ENCODE measurements around the gene PRRG3.

The PRRG3 gene

DNA sequence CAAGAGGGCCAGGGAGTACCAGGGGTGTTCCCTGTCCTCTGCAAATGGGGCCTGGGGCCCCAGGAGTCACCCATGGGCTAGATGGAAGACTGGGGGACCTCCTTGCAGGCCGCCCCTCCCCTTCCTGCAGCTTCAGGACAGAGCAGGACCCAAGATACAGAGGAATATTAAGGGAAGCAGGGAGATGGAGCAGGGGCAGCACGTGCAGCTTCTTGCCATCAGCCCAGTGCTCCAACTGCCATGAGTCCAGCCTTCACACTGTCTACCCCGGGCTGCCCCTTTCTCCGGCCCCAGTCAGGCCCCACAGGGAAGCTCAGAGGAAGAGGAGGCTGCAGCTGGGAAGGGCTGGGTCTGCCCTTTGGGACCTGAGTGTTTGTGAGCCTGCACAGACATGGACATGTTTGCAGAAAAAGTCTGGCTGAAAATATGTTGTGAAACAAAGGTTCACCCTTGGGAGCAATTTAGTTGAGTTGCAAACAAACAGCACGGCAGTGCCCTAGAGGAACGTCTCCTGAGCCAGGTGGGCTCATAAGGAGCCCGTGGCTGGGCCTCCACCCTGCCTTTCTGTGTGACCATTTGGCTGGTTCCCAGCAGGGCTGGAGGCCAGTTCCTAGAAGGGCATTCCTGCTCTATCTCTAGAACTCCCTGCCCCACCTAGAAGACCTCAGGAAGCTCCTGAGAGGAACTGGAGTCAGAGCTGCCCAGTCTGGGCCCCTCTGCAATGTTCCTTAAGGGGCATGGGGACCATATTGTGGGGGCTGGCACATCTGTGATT, 29.5 kb downstream of the PRRG3 start:
- Histone ChIP-seq H3K27me3 (ENCODE audit: control insufficient read depth in 1 of 2, insufficient read depth in 2 of 2, low read length in 2 of 2) (peaks cover 0 to 25% of the 10 kb centered on the region in 2 donors), H3K9ac (ENCODE audit: low read length in 2 of 2) (no peak overlapping the region), H3K36me3 (ENCODE audit: control insufficient read depth in 2 of 2, insufficient read depth in 2 of 2, low read length in 2 of 2) (no peaks in the 10 kb centered on the region), H3K4me3 (ENCODE audit: low read length in 2 of 2) (no peak overlapping the region), H3K27ac (ENCODE audit: low read length) (no peak overlapping the region), H3K4me1 (ENCODE audit: control insufficient read depth, insufficient read depth, low read length) (no peaks in the 10 kb centered on the region), H3K9me3 (ENCODE audit: control insufficient read depth in 2 of 2, low read length in 2 of 2) (no peaks in the 10 kb centered on the region)

DNA sequence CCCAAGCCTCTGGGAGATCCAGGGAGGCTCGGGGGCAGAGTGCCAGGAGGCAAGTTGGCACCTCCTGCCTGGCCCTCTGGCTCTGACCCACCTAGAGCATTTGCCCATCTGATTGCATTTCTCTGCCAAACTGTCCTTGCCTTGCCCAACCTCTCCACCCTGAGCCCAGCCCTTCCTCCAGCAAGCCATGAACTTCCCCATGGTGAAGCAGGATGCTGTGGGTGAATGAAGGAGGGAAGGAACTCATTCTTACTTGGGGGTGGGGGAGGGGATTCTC, 30.0 kb downstream of the PRRG3 start:
- no peak overlapping the region for H3K9ac ChIP-seq (ENCODE audit: low read length in 2 of 2)
- H3K4me3 ChIP-seq (ENCODE audit: low read length in 2 of 2): no peak overlapping the region
- peaks cover 0 to 25% of the 10 kb centered on the region in 2 donors for H3K27me3 ChIP-seq (ENCODE audit: control insufficient read depth in 1 of 2, insufficient read depth in 2 of 2, low read length in 2 of 2)
- no peaks in the 10 kb centered on the region for H3K4me1 ChIP-seq (ENCODE audit: control insufficient read depth, insufficient read depth, low read length)
- no peak overlapping the region for H3K27ac ChIP-seq (ENCODE audit: low read length)
- no peaks in the 10 kb centered on the region for H3K36me3 ChIP-seq (ENCODE audit: control insufficient read depth in 2 of 2, insufficient read depth in 2 of 2, low read length in 2 of 2)
- H3K9me3 ChIP-seq (ENCODE audit: control insufficient read depth in 2 of 2, low read length in 2 of 2): no peaks in the 10 kb centered on the region

DNA sequence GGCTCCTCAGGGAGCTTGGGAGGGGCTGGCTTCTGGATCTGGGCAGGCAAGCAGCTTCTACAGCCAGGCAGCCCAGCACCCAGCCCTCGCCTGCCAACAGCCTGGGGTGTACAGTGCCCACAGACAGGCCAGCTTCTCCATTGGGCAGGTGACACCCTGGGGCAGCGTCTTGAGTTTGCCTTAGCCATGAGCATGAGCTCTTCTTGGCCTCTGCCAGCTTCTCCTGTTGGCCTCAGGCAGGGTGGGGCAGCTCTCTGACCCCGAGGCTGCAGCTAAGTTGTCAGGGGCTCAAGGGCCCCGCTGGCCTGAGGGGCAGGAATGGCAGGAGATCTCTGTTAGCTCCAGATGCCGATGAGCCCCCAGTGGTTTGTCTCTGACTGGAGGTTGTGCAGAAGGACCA, 31.5 kb downstream of the PRRG3 start:
- no peaks in the 10 kb centered on the region for H3K9me3 ChIP-seq (ENCODE audit: control insufficient read depth in 2 of 2, low read length in 2 of 2)
- H3K9ac ChIP-seq (ENCODE audit: low read length in 2 of 2): no peak overlapping the region
- no peak overlapping the region for H3K27ac ChIP-seq (ENCODE audit: low read length)
- H3K36me3 ChIP-seq (ENCODE audit: control insufficient read depth in 2 of 2, insufficient read depth in 2 of 2, low read length in 2 of 2): no peaks in the 10 kb centered on the region
- H3K4me1 ChIP-seq (ENCODE audit: control insufficient read depth, insufficient read depth, low read length): no peaks in the 10 kb centered on the region
- H3K4me3 ChIP-seq (ENCODE audit: low read length in 2 of 2): no peak overlapping the region
- peaks cover 0 to 25% of the 10 kb centered on the region in 2 donors for H3K27me3 ChIP-seq (ENCODE audit: control insufficient read depth in 1 of 2, insufficient read depth in 2 of 2, low read length in 2 of 2)

DNA sequence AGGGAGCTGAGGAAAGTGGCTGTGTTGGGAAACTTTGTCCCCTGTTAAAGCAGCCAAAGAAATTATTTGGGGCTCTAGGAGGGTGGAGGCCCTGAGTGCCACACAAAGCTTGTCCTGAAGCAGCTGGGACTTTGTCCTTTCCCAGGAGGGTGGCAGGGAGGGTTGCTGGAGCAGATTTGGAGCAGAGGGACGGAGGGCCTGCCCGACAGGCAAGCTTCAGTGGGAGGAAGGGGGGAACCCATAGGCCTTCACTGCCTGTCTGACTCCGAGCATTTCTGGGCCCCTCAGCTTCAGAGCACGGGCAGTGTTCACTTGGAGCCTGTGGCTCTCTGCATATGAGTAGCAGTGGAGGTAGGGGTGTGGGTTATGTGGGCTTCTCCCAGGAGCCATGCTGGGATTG, 32.1 kb downstream of the PRRG3 start:
- Histone ChIP-seq H3K27me3 (ENCODE audit: control insufficient read depth in 1 of 2, insufficient read depth in 2 of 2, low read length in 2 of 2) (peaks cover 0 to 30% of the 10 kb centered on the region in 2 donors), H3K9me3 (ENCODE audit: control insufficient read depth in 2 of 2, low read length in 2 of 2) (no peaks in the 10 kb centered on the region), H3K4me1 (ENCODE audit: control insufficient read depth, insufficient read depth, low read length) (no peaks in the 10 kb centered on the region), H3K36me3 (ENCODE audit: control insufficient read depth in 2 of 2, insufficient read depth in 2 of 2, low read length in 2 of 2) (no peaks in the 10 kb centered on the region), H3K9ac (ENCODE audit: low read length in 2 of 2) (no peak overlapping the region), H3K4me3 (ENCODE audit: low read length in 2 of 2) (no peak overlapping the region), H3K27ac (ENCODE audit: low read length) (no peak overlapping the region)

DNA sequence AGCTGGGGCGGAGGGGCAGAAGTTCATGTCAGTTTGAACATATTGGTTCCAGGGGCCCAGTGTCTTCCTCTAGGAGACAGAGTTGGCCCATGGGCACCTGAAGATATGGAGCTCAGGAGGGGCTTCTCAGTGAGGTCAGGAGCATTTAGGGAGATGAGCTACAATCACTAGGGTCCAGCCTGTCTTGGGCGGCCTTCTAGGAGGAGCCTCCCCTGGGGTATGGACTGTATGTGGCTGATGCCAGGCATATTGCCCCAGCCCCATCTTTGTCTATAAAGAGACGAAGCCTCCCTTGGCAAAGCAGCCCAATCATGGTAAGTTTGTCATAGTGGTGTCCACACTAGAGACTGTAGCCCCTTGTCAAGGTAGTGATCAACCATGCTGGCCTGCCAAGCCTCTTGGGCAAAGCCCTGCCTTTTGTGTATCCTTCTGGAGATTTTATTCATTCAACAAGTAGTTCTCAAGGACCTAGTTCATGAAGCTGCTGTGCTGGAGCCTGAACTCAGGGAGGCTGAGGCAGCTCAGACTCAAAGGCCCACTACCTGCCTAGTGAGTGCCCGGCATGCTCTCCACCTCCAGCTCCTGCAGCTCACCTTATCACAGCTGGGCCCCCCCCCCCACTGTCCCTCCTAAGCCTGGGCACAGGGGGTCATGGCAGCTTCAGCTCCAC, 33.9 kb downstream of the PRRG3 start:
- H3K27me3 ChIP-seq (ENCODE audit: control insufficient read depth in 1 of 2, insufficient read depth in 2 of 2, low read length in 2 of 2): peaks cover 0 to 18% of the 10 kb centered on the region in 2 donors
- no peaks in the 10 kb centered on the region for H3K4me1 ChIP-seq (ENCODE audit: control insufficient read depth, insufficient read depth, low read length)
- H3K9me3 ChIP-seq (ENCODE audit: control insufficient read depth in 2 of 2, low read length in 2 of 2): no peaks in the 10 kb centered on the region
- no peak overlapping the region for H3K4me3 ChIP-seq (ENCODE audit: low read length in 2 of 2)
- no peaks in the 10 kb centered on the region for H3K36me3 ChIP-seq (ENCODE audit: control insufficient read depth in 2 of 2, insufficient read depth in 2 of 2, low read length in 2 of 2)
- no peak overlapping the region for H3K27ac ChIP-seq (ENCODE audit: low read length)
- no peak overlapping the region for H3K9ac ChIP-seq (ENCODE audit: low read length in 2 of 2)

DNA sequence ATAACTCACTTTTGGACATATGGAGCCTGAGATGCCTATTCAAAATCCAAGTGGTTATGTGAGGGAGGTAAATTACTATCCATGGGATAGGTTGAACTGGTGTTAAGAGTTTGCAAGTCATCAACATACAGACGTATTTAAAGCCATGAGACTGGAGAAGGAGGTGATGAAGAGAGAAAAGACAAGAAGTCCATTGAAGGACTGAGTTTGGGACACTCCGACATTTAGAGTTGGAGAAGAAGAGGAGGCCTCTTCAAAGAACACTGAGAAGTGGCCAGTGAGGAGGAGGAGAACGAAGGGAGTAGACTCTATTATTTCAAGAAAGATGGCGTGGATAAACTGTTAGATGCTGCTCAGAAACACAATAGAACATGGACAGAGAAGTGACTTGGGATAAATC, 39.2 kb downstream of the PRRG3 start, which contains the start of gene CNGA2:
Gene CNGA2, plus strand, starts transcription at position 301 of the 400 bp plus-strand sequence. CDS start 3,738 bp downstream, outside the sequence.
- no peaks in the 10 kb centered on the region for H3K4me1 ChIP-seq (ENCODE audit: control insufficient read depth, insufficient read depth, low read length)
- no peaks in the 10 kb centered on the region for H3K36me3 ChIP-seq (ENCODE audit: control insufficient read depth in 2 of 2, insufficient read depth in 2 of 2, low read length in 2 of 2)
- no peak within 1 kb of the TSS for H3K4me3 ChIP-seq (ENCODE audit: low read length in 2 of 2)
- no peaks in the 10 kb centered on the region for H3K9me3 ChIP-seq (ENCODE audit: control insufficient read depth in 2 of 2, low read length in 2 of 2)
- H3K27me3 ChIP-seq (ENCODE audit: control insufficient read depth in 1 of 2, insufficient read depth in 2 of 2, low read length in 2 of 2): peaks cover 0 to 15% of the 10 kb centered on the region in 2 donors
- H3K27ac ChIP-seq (ENCODE audit: low read length): no peak within 1 kb of the TSS
- no peak within 1 kb of the TSS for H3K9ac ChIP-seq (ENCODE audit: low read length in 2 of 2)

DNA sequence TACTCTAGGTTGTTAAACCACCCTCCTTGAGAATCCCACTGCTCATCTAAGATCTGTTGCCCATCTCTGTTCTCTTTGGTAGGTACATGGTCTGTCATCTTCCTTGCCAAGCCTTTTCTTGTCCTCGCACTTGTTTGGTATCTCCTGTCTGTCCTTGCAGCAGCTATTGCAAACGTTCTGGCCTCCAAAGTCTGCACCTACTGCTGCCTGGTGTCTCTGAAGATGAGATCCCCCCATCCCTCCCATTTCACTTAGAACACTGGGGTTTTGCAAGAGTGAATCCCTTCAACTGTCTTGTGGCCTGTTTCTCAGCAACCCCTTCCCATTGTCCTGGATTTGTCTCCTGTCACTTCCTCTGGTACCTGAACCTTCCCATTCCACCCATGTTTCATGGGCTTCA, 40.0 kb downstream of the PRRG3 start:
- Histone ChIP-seq H3K36me3 (ENCODE audit: control insufficient read depth in 2 of 2, insufficient read depth in 2 of 2, low read length in 2 of 2) (no peaks in the 10 kb centered on the region), H3K27ac (ENCODE audit: low read length) (no peak overlapping the region), H3K4me1 (ENCODE audit: control insufficient read depth, insufficient read depth, low read length) (no peaks in the 10 kb centered on the region), H3K4me3 (ENCODE audit: low read length in 2 of 2) (no peak overlapping the region), H3K9ac (ENCODE audit: low read length in 2 of 2) (no peak overlapping the region), H3K9me3 (ENCODE audit: control insufficient read depth in 2 of 2, low read length in 2 of 2) (no peaks in the 10 kb centered on the region), H3K27me3 (ENCODE audit: control insufficient read depth in 1 of 2, insufficient read depth in 2 of 2, low read length in 2 of 2) (peaks cover 0 to 19% of the 10 kb centered on the region in 2 donors)

DNA sequence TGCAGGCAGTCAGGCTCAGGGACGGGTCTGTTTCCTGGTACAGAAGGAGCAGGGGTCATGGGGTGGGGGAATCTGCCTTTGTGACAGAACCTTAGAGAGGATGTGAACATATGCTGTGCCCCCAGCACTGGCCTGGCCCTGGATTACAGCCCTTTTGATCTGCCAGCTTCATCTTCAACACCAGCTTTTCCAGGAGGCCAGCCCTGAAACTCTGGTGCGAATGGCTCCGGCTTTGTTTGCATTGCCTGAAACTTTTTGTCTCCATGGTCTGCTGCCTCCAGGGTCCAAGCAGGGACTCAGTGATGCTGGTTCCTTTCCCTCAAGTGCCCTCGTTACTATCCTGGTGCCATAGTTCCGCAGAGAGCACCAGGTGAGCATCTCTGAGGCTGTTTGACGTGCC, 41.4 kb downstream of the PRRG3 start:
- H3K4me1 ChIP-seq (ENCODE audit: control insufficient read depth, insufficient read depth, low read length): no peaks in the 10 kb centered on the region
- H3K27me3 ChIP-seq (ENCODE audit: control insufficient read depth in 1 of 2, insufficient read depth in 2 of 2, low read length in 2 of 2): peaks cover 0 to 21% of the 10 kb centered on the region in 2 donors
- H3K9me3 ChIP-seq (ENCODE audit: control insufficient read depth in 2 of 2, low read length in 2 of 2): no peaks in the 10 kb centered on the region
- no peak overlapping the region for H3K9ac ChIP-seq (ENCODE audit: low read length in 2 of 2)
- no peaks in the 10 kb centered on the region for H3K36me3 ChIP-seq (ENCODE audit: control insufficient read depth in 2 of 2, insufficient read depth in 2 of 2, low read length in 2 of 2)
- H3K4me3 ChIP-seq (ENCODE audit: low read length in 2 of 2): no peak overlapping the region
- no peak overlapping the region for H3K27ac ChIP-seq (ENCODE audit: low read length)

DNA sequence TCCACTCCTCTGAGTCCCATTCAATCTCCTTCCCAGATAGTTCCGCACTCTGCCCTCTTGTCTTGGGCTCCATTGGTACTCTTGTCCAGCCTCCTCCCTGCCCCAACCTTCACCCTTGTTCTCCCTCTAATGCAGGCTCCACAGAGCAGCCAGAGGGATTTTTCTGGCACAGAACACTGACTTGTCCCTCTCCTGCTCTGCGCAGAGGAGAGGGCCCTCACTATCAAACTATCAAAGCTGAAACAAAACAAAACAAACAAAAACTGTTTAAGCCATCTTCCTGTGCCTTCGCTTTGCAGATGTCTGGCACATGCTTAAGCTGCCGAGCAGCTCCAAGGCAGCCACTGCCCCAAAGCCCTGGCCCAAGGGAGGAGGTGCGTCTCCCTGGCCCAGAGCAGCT, 42.2 kb downstream of the PRRG3 start:
- Histone ChIP-seq H3K27ac (ENCODE audit: low read length) (no peak overlapping the region), H3K4me3 (ENCODE audit: low read length in 2 of 2) (no peak overlapping the region), H3K36me3 (ENCODE audit: control insufficient read depth in 2 of 2, insufficient read depth in 2 of 2, low read length in 2 of 2) (no peaks in the 10 kb centered on the region), H3K4me1 (ENCODE audit: control insufficient read depth, insufficient read depth, low read length) (no peaks in the 10 kb centered on the region), H3K27me3 (ENCODE audit: control insufficient read depth in 1 of 2, insufficient read depth in 2 of 2, low read length in 2 of 2) (peaks cover 0 to 17% of the 10 kb centered on the region in 2 donors), H3K9me3 (ENCODE audit: control insufficient read depth in 2 of 2, low read length in 2 of 2) (no peaks in the 10 kb centered on the region), H3K9ac (ENCODE audit: low read length in 2 of 2) (no peak overlapping the region)

DNA sequence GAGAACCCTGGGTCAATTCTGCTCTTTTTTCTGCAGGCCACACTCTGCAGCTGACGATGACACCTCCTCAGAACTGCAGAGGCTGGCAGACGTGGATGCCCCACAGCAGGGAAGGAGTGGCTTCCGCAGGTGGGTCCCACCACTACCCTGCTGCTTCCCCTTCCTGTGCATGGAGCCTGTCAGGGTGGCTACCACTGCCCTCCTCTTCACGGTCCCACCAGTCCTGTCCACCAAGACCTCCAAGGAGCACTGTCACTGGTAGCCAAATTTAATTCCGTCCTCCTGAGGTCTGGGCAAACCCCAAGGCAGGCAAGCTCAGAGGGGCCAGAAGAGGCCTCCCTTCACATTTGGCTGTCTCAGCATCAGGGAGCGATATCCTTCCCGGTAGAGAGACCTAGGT, 43.5 kb downstream of the PRRG3 start:
- no peaks in the 10 kb centered on the region for H3K36me3 ChIP-seq (ENCODE audit: control insufficient read depth in 2 of 2, insufficient read depth in 2 of 2, low read length in 2 of 2)
- no peaks in the 10 kb centered on the region for H3K4me1 ChIP-seq (ENCODE audit: control insufficient read depth, insufficient read depth, low read length)
- H3K9ac ChIP-seq (ENCODE audit: low read length in 2 of 2): no peak overlapping the region
- H3K9me3 ChIP-seq (ENCODE audit: control insufficient read depth in 2 of 2, low read length in 2 of 2): no peaks in the 10 kb centered on the region
- H3K27ac ChIP-seq (ENCODE audit: low read length): no peak overlapping the region
- H3K4me3 ChIP-seq (ENCODE audit: low read length in 2 of 2): no peak overlapping the region
- peaks cover 0 to 17% of the 10 kb centered on the region in 2 donors for H3K27me3 ChIP-seq (ENCODE audit: control insufficient read depth in 1 of 2, insufficient read depth in 2 of 2, low read length in 2 of 2)

DNA sequence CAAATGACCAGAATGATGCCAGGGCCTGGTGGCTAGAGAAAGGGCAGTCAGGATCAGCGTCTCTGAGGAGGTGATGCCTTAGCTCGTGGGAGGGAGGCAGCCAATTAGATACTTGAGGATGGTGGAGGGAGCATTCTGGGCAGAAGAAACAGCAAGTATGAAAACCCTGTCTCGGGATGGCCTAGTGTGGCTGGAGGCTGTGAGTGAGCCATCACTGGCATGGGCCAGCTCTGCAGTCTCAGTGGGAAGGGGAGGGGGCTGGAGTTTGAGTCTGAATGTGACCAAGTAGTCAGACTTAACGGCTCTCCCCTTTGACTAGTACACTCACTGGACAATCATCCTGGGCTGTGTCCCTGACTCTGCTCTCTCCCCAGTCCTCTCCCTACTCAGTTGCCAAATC, 46.3 kb downstream of the PRRG3 start:
- no peaks in the 10 kb centered on the region for H3K9me3 ChIP-seq (ENCODE audit: control insufficient read depth in 2 of 2, low read length in 2 of 2)
- H3K4me1 ChIP-seq (ENCODE audit: control insufficient read depth, insufficient read depth, low read length): no peaks in the 10 kb centered on the region
- H3K36me3 ChIP-seq (ENCODE audit: control insufficient read depth in 2 of 2, insufficient read depth in 2 of 2, low read length in 2 of 2): no peaks in the 10 kb centered on the region
- H3K9ac ChIP-seq (ENCODE audit: low read length in 2 of 2): no peak overlapping the region
- H3K27ac ChIP-seq (ENCODE audit: low read length): no peak overlapping the region
- H3K27me3 ChIP-seq (ENCODE audit: control insufficient read depth in 1 of 2, insufficient read depth in 2 of 2, low read length in 2 of 2): peaks cover 0 to 18% of the 10 kb centered on the region in 2 donors
- no peak overlapping the region for H3K4me3 ChIP-seq (ENCODE audit: low read length in 2 of 2)
